ENCODE results near the gene CNTNAP2. TPM values are rescaled to one million over a fixed set of nuclear protein-coding genes. Genes with fewer than 3 reads are reported as not detected.

CNTNAP2 gene
- total RNA-seq, 4 donors from 2014 or later = 0.91 to 16.0 TPM; not detected in 2

DNA sequence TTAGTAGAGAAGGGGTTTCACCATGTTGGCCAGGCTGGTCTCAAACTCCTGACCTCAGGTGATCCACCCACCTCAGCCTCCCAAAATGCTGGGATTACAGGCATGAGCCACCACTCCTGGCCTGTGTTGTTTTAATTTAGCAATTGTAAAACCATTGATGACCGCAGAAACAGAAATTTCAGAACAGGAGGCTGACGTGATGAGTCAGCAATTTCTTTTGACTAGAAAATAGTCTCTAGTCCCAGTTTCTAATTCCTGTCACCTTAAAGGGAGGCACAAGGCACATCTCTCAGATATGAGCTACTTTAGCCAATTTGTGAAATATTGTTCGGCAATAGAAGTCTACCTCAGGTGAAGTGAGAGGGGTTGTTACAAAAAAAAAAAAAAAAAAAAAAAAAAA, 2033.1 kb downstream of the CNTNAP2 start:
- Histone ChIP-seq H3K27ac (no peak overlapping the region), H3K27me3 (no peaks in the 10 kb centered on the region), H3K4me3 (no peak overlapping the region), H3K36me3 (no peaks in the 10 kb centered on the region), H3K4me1 (peaks cover 3 to 4% of the 10 kb centered on the region in 2 donors), H3K9me3 (no peaks in the 10 kb centered on the region)
- no peak for DNase-seq
- no peak for TF ChIP-seq CTCF (IDR thresholded peaks at IDR 0.05)
- no peak for TF ChIP-seq POLR2A (IDR thresholded peaks at IDR 0.05)
- intact Hi-C loops (cut with DNase I; ENCODE audit: low total_unique reads) = no loop called here

DNA sequence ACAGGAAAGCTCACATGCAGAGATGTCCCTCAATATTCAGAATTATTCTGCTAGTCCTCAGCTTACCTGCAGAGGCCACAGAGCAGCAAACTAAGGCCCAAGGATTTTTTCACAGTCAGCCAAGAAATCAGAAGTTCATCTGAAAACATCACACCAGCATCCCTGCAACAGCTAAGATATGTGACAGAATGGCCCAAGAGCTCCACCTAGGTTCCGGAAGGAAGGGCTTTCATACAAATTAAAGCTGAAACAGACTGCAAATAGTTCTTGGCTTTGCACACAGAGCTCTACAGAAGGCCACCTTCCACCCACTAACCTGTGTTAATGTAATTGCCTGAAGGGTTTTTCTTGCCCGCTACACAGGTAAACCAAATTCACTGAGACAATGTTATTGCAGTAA, 2035.2 kb downstream of the CNTNAP2 start:
- no peak for DNase-seq
- peaks cover 3 to 4% of the 10 kb centered on the region in 2 donors for H3K4me1 ChIP-seq
- H3K9me3 ChIP-seq = no peaks in the 10 kb centered on the region
- no peak for TF ChIP-seq POLR2A (IDR thresholded peaks at IDR 0.05)
- no peak for TF ChIP-seq CTCF (IDR thresholded peaks at IDR 0.05)
- no peak overlapping the region for H3K4me3 ChIP-seq
- no peaks in the 10 kb centered on the region for H3K36me3 ChIP-seq
- intact Hi-C loops (cut with DNase I; ENCODE audit: low total_unique reads) = no loop called here
- H3K27me3 ChIP-seq = no peaks in the 10 kb centered on the region
- H3K27ac ChIP-seq = no peak overlapping the region

GRCh38 chr7:148153616-148154284, 2037.1 kb downstream of the CNTNAP2 start:
- peaks cover 3 to 4% of the 10 kb centered on the region in 2 donors for H3K4me1 ChIP-seq
- no peaks in the 10 kb centered on the region for H3K27me3 ChIP-seq
- TF ChIP-seq CTCF (IDR thresholded peaks at IDR 0.05) (no peak), POLR2A (IDR thresholded peaks at IDR 0.05) (no peak)
- no peaks in the 10 kb centered on the region for H3K36me3 ChIP-seq
- peak overlapping the region in 1 of 2 donors; percentile 49 for H3K27ac ChIP-seq
- intact Hi-C loops (cut with DNase I; ENCODE audit: low total_unique reads) = no loop called here
- H3K4me3 ChIP-seq = no peak overlapping the region
- no peaks in the 10 kb centered on the region for H3K9me3 ChIP-seq
- DNase-seq = peak; percentile 36 to 78

DNA sequence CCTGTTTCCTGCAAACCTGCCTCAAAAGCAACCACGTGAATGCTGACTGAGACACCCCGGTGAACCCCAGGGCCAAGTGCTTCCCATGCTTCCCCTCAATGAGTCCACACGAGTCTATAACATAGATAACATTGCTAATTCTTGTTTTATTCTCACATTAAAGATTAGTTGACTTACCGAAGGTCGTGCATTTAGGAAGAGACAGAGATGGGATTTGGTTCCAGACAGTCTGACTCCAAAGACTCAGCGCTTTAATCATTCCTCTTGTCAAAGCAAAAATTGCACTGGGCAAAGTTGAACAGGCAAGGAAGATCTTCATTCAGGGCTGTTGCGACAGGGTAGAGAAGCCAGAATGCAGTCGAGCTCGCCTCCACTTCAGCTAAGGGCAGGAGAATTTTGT, 2038.4 kb downstream of the CNTNAP2 start:
- intact Hi-C loops (cut with DNase I; ENCODE audit: low total_unique reads) = no loop called here

More for the DNA sequence above, 2038.4 kb downstream of the CNTNAP2 start:
- Histone ChIP-seq H3K36me3 (no peaks in the 10 kb centered on the region), H3K4me1 (peaks cover 3 to 4% of the 10 kb centered on the region in 2 donors), H3K9me3 (no peaks in the 10 kb centered on the region), H3K27me3 (no peaks in the 10 kb centered on the region), H3K4me3 (no peak overlapping the region), H3K27ac (no peak overlapping the region)
- no peak for TF ChIP-seq CTCF (IDR thresholded peaks at IDR 0.05)
- TF ChIP-seq POLR2A (IDR thresholded peaks at IDR 0.05) = no peak
- no peak for DNase-seq

Data from uterus (tissue), 4 donors.